K562 (cell line): ENCODE measurements around the gene EXOC3L1. TPM values are rescaled to one million over a fixed set of nuclear protein-coding genes. Genes with fewer than 3 reads are reported as not detected.
A peak's percentile ranks its signal among the peaks of the same experiment; 100 is the strongest.

Experiments
- CREM ChIP-seq: IDR thresholded peaks from 2 replicates; pipeline ENCODE4 v1.6.1; 2014; ENCODE audit warnings: antibody characterized with exemption, low read depth
- E2F3 ChIP-seq: fragments of 250-450 bp; sonication (Bioruptor Pico); IDR thresholded peaks from 2 replicates; pipeline ENCODE4 v1.4.0; 2020; ENCODE audit warnings: mild to moderate bottlenecking
- EHMT2 ChIP-seq: fragments of 450-650 bp; IDR thresholded peaks from 2 replicates; pipeline ENCODE4 v1.6.1; 2018; ENCODE audit warnings: antibody characterized with exemption
- ELF4 ChIP-seq: fragments of 450-650 bp; formaldehyde crosslinking; IDR thresholded peaks from 2 replicates; pipeline ENCODE4 v1.4.0; 2022; ENCODE audit warnings: missing genetic modification characterization
- GTF2E2 ChIP-seq: fragments of 200-800 bp; sonication (Bioruptor generic); IDR thresholded peaks from 2 replicates; pipeline ENCODE4 v1.6.1; 2016; ENCODE audit warnings: missing genetic modification characterization, missing compliant biosample characterization
- LEF1 ChIP-seq: fragments of 450-650 bp; IDR thresholded peaks from 2 replicates; pipeline ENCODE4 v1.6.1; 2016; ENCODE audit warnings: mild to moderate bottlenecking
- MBD2 ChIP-seq: sonication (generic); IDR thresholded peaks from 2 replicates; pipeline ENCODE4 v1.6.1; 2016; ENCODE audit warnings: low read depth, borderline replicate concordance
- MEF2A ChIP-seq: IDR thresholded peaks from 2 replicates; pipeline ENCODE4 v1.6.1; 2011; ENCODE audit warnings: low read depth, mild to moderate bottlenecking, low read length, moderate library complexity; ENCODE audit not compliant: control insufficient read depth
- MTA2 ChIP-seq: fragments of 450-650 bp; IDR thresholded peaks from 2 replicates; pipeline ENCODE4 v1.6.1; 2016; ENCODE audit warnings: low read depth
- MTA3 ChIP-seq: fragments of 450-650 bp; formaldehyde crosslinking; IDR thresholded peaks from 2 replicates; pipeline ENCODE4 v1.6.1; 2017; ENCODE audit warnings: mild to moderate bottlenecking, borderline replicate concordance
- MYNN ChIP-seq, 2 experiments: sonication (generic); formaldehyde crosslinking in 1 of 2; IDR thresholded peaks; 2 replicates each; pipeline versions ENCODE4 v1.5.0 to v1.6.1; 2016 to 2020; ENCODE audit warnings: antibody characterized with exemption in 1 of 2, missing genetic modification reagents in 1 of 2
- PHB2 ChIP-seq: fragments of 450-650 bp; IDR thresholded peaks from 2 replicates; pipeline ENCODE4 v1.6.1; 2017; ENCODE audit warnings: low read depth
- SMAD2 ChIP-seq: fragments of 150-350 bp; IDR thresholded peaks from 2 replicates; pipeline ENCODE4 v1.6.1; 2014; ENCODE audit warnings: low read depth, mild to moderate bottlenecking, low read length
- SMARCA5 ChIP-seq: fragments of 450-650 bp; IDR thresholded peaks from 2 replicates; pipeline ENCODE4 v1.6.1; 2016
- TCF7 ChIP-seq: sonication (generic); IDR thresholded peaks from 2 replicates; pipeline ENCODE4 v1.6.1; 2016; ENCODE audit warnings: antibody characterized with exemption, borderline replicate concordance
- THRAP3 ChIP-seq: fragments of 450-650 bp; IDR thresholded peaks from 2 replicates; pipeline ENCODE4 v1.6.1; 2016; ENCODE audit warnings: mild to moderate bottlenecking, inconsistent platforms, borderline replicate concordance
- ZNF778 ChIP-seq: fragments of 450-650 bp; formaldehyde crosslinking; IDR thresholded peaks from 2 replicates; pipeline ENCODE4 v1.4.0; 2020; ENCODE audit warnings: mild to moderate bottlenecking, moderate library complexity
- polyA plus RNA-seq, 8 experiments: library from polyadenylated mRNA; depleted of rRNA in 4 of 8; stranded (reverse) in 5 of 8; unstranded in 3 of 8; fragments of >200 nt; fragmentation: Nextera tagmentation in 2 of 8; fragmentation: Illumina TruSeq in 1 of 8; extraction: Ambion mirVana in 2 of 8; extraction: Trizol in 1 of 8; gene quantifications; 2 replicates each; pipeline versions ENCODE4 v1.2.1 to v1.2.3, GENCODE V29; 2011 to 2014; ENCODE audit warnings: inconsistent platforms in 1 of 8, missing spikeins in 1 of 8
- total RNA-seq, 7 experiments: library from RNA; depleted of rRNA in 6 of 7; stranded (reverse); fragments of >200 nt in 6 of 7; fragmentation: Illumina TruSeq in 2 of 7; extraction: Trizol in 2 of 7; gene quantifications; 2 replicates each; pipeline versions ENCODE4 v1.2.1 to v1.2.3, GENCODE V29; 2011 to 2021; ENCODE audit warnings: low replicate concordance in 1 of 7
- TF ChIP-seq, protein P1 (sequence below): fragments of 450-650 bp; IDR thresholded peaks from 2 replicates; pipeline ENCODE4 v1.6.1; 2016; ENCODE audit warnings: low read depth, mild to moderate bottlenecking, moderate library complexity
- TF ChIP-seq, protein P2 (sequence below): fragments of 250-450 bp; sonication (Bioruptor Pico); IDR thresholded peaks from 2 replicates; pipeline ENCODE4 v1.5.0; 2021; ENCODE audit warnings: mild to moderate bottlenecking, borderline replicate concordance
- TF ChIP-seq, protein P3 (sequence below), 2 experiments: fragments of 450-650 bp; conservative IDR thresholded peaks; 2 replicates each; pipeline ENCODE4 v1.6.1; 2017; ENCODE audit warnings: mild to moderate bottlenecking in 2 of 2, moderate library complexity in 2 of 2
- TF ChIP-seq, protein P4 (sequence below): IDR thresholded peaks from 2 replicates; pipeline ENCODE4 v1.6.1; 2012; ENCODE audit warnings: low read depth, low read length, improper control_type of control experiment, borderline replicate concordance
- TF ChIP-seq, protein P5 (sequence below): fragments of 450-650 bp; IDR thresholded peaks from 2 replicates; pipeline ENCODE4 v1.6.1; 2016

EXOC3L1 gene
- total and polyA plus RNA-seq, 9 of the 15 experiments (the other 6 are each of a cell fraction or from before 2014, with no cell fraction given), result 0.08 TPM; not detected in 8

DNA sequence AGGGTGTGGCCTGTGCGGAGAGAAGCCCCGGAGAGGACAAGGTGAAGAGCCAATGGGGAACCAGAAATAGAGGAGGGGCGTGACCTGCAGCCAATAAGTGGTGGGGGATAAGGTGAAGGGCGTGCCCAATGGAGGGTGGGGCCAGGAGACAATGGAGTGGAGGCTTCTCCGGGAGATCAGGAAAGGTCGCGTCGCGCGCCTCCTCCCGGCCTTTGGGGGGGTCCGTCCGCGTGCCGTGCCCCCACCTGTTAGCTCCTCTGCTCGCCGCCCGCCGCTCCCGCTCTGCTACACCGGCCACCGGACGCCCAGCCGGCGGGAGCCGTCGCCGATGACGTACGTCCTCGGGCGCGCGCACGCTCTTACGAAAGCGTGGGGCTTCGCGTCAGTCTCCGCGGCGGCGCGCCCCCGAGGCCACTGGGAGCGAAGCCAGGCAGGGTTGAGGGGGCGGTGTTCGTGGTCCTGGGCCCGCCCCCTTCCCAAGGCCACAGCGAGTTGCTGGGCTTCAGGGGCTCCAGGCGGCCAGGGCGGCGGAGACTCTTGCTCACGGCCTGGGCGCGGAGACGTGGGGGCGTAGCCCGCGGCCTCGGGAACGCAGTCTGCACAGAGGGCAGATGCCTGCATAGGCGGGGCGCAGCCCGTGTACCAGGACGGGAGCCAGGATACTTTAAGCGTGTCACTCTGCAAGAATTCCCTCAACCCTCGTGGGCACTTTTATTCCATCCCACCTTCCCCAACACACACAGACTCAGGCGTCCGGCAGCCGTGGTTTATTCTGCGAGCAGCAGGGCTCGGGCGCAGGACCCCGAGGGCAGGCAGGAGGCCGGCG, 6.1 kb downstream of the EXOC3L1 start, which contains the start of gene MATCAP1 (continued):
- TF ChIP-seq SMARCA5, result no peak
- TF ChIP-seq PHB2, result no peak
- TF ChIP-seq THRAP3, result no peak
- no peak for TF ChIP-seq MTA2
- TF ChIP-seq, protein P1, sequence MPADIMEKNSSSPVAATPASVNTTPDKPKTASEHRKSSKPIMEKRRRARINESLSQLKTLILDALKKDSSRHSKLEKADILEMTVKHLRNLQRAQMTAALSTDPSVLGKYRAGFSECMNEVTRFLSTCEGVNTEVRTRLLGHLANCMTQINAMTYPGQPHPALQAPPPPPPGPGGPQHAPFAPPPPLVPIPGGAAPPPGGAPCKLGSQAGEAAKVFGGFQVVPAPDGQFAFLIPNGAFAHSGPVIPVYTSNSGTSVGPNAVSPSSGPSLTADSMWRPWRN, result no peak
- TF ChIP-seq GTF2E2, result no peak
- no peak for TF ChIP-seq SMAD2
- TF ChIP-seq EHMT2, result peak; percentile 68; the same call in 1 of the 2 replicates
- TF ChIP-seq LEF1, result no peak
- TF ChIP-seq MEF2A, result no peak
- TF ChIP-seq, protein P2, sequence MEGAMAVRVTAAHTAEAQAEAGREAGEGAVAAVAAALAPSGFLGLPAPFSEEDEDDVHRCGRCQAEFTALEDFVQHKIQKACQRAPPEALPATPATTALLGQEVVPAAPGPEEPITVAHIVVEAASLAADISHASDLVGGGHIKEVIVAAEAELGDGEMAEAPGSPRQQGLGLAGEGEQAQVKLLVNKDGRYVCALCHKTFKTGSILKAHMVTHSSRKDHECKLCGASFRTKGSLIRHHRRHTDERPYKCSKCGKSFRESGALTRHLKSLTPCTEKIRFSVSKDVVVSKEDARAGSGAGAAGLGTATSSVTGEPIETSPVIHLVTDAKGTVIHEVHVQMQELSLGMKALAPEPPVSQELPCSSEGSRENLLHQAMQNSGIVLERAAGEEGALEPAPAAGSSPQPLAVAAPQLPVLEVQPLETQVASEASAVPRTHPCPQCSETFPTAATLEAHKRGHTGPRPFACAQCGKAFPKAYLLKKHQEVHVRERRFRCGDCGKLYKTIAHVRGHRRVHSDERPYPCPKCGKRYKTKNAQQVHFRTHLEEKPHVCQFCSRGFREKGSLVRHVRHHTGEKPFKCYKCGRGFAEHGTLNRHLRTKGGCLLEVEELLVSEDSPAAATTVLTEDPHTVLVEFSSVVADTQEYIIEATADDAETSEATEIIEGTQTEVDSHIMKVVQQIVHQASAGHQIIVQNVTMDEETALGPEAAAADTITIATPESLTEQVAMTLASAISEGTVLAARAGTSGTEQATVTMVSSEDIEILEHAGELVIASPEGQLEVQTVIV, result no peak
- no peak for TF ChIP-seq ELF4 (CRISPR knock-in tag)
- no peak for TF ChIP-seq E2F3
- TF ChIP-seq, protein P3, sequence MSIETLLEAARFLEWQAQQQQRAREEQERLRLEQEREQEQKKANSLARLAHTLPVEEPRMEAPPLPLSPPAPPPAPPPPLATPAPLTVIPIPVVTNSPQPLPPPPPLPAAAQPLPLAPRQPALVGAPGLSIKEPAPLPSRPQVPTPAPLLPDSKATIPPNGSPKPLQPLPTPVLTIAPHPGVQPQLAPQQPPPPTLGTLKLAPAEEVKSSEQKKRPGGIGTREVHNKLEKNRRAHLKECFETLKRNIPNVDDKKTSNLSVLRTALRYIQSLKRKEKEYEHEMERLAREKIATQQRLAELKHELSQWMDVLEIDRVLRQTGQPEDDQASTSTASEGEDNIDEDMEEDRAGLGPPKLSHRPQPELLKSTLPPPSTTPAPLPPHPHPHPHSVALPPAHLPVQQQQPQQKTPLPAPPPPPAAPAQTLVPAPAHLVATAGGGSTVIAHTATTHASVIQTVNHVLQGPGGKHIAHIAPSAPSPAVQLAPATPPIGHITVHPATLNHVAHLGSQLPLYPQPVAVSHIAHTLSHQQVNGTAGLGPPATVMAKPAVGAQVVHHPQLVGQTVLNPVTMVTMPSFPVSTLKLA (conservative IDR thresholded peaks at IDR 0.05), result peak; percentile 73 to 89
- TF ChIP-seq CREM, result peak; percentile 96
- TF ChIP-seq ZNF778 (CRISPR knock-in tag), result no peak
- peak; percentile 98 for TF ChIP-seq MBD2
- peak; percentile 80; the same call in 1 of the 2 replicates for TF ChIP-seq TCF7
- no peak; the same call in 1 of the 2 replicates for TF ChIP-seq MYNN (IDR thresholded peaks at IDR 0.05)
- no peak for TF ChIP-seq MYNN (CRISPR knock-in tag; IDR thresholded peaks at IDR 0.05)
- TF ChIP-seq, protein P4, sequence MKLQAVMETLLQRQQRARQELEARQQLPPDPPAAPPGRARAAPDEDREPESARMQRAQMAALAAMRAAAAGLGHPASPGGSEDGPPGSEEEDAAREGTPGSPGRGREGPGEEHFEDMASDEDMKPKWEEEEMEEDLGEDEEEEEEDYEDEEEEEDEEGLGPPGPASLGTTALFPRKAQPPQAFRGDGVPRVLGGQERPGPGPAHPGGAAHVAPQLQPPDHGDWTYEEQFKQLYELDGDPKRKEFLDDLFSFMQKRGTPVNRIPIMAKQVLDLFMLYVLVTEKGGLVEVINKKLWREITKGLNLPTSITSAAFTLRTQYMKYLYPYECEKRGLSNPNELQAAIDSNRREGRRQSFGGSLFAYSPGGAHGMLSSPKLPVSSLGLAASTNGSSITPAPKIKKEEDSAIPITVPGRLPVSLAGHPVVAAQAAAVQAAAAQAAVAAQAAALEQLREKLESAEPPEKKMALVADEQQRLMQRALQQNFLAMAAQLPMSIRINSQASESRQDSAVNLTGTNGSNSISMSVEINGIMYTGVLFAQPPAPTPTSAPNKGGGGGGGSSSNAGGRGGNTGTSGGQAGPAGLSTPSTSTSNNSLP, result 0 out of 2 replicates have a peak, but pooled peaks have one; percentile 19
- peak; percentile 95 for TF ChIP-seq MTA3
- TF ChIP-seq, protein P5, sequence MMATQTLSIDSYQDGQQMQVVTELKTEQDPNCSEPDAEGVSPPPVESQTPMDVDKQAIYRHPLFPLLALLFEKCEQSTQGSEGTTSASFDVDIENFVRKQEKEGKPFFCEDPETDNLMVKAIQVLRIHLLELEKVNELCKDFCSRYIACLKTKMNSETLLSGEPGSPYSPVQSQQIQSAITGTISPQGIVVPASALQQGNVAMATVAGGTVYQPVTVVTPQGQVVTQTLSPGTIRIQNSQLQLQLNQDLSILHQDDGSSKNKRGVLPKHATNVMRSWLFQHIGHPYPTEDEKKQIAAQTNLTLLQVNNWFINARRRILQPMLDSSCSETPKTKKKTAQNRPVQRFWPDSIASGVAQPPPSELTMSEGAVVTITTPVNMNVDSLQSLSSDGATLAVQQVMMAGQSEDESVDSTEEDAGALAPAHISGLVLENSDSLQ, result peak; percentile 99
